GM19351 (cell line): ENCODE results near the gene COX5A.

ENCODE experiments used
- ATAC-seq: cut with Tn5 transposase; IDR thresholded peaks from one replicate; pipeline ENCODE4 v1.9.1; 2021; ENCODE audit warnings: mild to moderate bottlenecking, moderate library complexity; ENCODE audit not compliant: unreplicated experiment

Gene COX5A

DNA sequence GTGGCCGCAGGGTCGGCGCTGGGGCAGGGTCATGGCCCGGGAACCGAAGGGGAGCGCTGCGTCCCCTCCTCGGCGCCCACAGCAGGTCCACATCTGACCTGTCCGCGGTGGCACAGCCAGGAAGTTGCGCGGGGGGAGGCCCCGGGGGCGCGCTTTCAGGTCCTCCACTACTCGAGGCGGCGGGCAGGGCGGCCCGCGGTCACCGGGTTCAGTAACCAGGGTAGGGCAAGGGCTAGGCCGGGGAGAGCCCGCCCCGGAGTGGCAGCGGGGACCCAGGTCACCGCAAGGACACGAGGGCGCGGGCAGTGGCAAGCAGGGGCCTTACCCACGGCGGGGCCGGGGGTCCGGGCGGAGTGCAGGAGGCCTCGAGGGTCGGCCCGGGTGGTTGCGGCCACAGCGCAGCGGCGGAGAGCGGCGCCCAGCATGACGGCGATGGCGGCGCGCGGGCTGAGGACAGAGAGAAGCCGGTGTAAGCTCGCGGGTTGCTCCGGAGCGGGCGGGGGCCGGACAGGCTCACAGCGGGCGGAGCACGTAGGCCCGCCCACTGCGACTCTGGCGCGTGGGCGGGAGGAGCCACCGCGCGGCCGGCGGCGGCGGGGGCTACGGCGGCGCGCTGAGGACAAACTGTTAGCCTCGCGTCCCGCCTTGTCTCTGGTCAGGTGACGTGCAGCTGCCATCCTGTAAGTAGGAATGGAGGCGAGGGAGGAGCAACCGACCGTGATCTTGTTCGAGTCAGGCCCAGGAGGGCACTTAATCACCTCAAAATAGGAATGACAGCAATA is at the start of gene COX5A:
Gene COX5A (minus strand): TSS at position 484 of the 782 bp plus-strand sequence. CDS start 59 bp downstream, at position 425.
- ATAC-seq = peak; percentile 89

DNA sequence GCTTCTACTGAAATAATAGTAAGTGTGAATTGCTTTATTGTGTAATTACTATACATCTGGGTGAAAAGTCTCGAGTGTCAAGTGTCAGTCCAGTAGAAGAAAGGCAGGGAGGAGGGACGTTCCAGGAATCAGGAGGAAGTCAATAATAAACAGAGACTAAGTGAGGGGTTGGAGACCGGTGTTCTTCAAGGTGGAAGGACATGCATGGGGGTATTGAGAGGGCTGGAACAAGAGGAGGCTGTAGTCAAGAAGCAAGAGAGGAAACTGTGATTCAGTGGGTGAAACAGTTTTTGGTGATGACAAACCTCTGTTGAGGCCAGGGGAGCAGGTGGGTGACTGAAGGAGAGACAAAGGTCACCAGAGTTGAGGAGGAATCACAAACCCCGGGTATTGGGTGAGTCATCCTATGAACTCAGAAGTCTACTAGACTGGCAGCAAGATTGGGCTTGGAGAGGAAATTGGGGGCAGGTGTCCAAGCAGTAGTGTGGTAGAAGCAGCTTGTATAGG is 45.9 kb upstream of the COX5A start:
- no peak for ATAC-seq

GRCh38 chr15:74982183-74982582 is 44.3 kb upstream of the COX5A start:
- ATAC-seq = no peak

- no peak for ATAC-seq
These were observed 40.6 kb upstream of the COX5A start for GRCh38 chr15:74978503-74978902.

DNA sequence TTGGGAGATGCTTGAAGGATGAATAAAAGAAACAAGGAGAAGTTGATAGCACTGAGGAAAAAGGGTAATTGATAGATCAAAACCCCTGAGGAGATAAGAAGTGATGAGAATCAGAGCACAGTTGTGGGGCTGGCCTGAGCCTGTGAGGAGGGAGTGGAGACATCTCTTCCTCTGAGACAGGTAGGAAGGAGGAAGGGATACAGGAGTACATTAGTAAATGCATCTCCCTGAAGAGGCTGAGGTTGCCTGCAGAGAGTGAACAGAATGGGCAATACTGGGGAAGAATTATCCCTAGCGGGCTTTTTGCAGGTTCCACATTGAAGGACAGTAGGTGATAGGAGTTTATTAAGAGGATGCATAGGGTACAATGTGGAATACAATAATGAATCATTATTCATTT is 40.2 kb upstream of the COX5A start:
- ATAC-seq = no peak

GRCh38 chr15:74977599-74977998 is 39.7 kb upstream of the COX5A start:
- no peak for ATAC-seq

DNA sequence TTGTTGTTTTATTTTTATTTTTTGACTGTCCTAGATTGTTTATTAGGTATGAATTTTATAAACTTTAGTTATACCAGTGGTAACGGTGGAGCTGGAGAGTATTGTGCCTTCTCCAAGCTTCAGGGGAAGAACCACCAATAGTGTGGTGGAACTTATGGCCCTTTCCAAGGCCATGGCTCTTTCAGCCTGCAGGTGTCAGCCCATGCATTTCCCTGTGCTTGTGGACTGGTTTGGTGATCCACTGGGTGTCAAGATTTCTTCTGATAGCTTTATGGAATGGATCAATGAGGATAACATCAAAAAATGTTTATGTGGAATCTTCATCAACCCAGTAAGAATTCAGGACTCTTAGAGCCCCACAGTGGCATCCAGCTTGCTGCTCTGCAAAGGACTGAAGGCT is 38.3 kb upstream of the COX5A start:
- ATAC-seq = no peak

DNA sequence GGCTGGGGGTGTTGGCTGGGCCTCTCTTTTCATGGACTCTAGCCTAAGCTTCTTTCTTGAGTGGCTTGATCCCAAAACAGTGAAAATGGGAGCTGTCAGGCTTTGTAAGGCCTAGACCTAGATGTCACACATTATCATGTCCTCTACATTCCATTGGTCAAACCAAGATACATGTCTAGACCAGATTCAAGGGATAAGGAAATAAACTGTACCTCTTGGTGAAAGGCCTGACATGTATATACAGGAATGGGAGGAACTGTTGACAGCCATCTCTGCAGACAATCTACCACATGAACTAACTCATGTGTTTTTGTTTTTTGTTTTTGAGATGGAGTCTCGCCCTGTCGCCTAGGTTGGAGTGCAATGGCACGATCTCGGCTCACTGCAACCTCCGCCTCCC is 29.8 kb upstream of the COX5A start:
- ATAC-seq = no peak

DNA sequence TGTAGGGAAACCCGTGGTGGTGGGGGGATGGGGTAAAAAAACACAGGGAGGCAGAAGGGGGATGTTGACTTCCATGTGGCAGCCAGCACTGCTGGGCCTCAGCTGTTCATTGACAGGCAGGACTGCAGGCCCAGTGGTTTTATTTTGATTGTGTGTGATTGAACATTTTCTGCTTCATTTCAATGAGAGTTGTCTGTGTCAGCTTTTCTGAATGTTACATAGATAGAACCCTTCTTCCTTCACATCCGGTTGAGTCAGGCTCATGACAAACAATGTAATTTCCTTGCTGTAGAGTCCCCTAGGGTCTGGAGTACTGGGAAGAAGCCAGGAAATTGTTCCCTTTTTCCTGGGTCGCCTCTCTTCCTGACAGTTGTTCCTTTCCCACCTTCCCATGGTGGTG is 26.9 kb upstream of the COX5A start:
- no peak for ATAC-seq

- no peak for ATAC-seq
These were observed 25.3 kb upstream of the COX5A start for GRCh38 chr15:74963213-74963612.

- no peak for ATAC-seq
These were observed 24.8 kb upstream of the COX5A start for GRCh38 chr15:74962671-74963070.

- ATAC-seq = no peak
These were observed 24.3 kb upstream of the COX5A start for GRCh38 chr15:74962219-74962618.

DNA sequence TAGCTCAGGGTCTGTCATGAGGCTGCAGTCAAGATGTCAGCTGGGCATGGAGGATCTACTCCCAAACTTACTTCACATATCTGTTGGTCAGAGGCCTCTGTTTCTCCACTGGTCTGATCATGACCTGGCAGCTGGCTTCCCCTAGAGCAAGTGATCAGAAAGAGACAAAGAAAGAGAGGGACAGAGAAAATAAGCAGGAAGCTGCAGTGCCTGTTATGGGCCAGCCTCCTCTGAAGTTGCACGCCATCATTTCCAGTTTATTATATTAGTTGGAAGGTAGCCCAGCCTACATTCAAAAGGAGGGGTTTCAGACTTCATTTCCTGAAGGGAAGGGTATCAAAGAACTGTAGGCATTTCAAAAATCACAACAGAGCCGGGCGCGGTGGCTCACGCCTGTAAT is 23.7 kb upstream of the COX5A start:
- no peak for ATAC-seq

DNA sequence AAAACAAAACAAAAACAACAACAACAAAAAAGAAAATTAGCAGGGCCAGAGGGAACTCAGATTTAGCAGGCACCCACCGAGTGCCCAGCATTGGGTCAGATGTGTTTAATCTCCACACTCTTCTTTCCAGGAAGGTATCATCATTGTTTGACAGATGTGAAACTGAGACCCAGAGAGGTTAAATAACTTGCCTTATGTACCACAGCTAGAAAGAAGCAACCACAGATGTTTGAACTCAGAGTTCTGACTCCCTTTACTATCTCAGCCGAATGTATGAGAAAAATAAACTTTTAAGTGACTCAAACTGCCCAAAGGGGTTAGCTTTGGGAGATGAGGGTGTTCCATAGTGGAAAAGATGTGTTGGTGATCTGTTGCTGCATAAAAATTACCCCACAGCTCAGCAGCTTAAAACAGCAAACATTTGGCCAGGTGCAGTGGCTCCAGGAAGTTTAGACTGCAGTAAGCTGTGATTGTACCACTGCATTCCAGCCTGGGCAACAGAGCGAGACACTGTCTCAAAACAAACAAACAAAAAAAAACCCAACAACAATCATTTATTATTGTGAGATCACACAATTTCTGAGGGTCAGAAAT is 23.2 kb upstream of the COX5A start:
- ATAC-seq = no peak

DNA sequence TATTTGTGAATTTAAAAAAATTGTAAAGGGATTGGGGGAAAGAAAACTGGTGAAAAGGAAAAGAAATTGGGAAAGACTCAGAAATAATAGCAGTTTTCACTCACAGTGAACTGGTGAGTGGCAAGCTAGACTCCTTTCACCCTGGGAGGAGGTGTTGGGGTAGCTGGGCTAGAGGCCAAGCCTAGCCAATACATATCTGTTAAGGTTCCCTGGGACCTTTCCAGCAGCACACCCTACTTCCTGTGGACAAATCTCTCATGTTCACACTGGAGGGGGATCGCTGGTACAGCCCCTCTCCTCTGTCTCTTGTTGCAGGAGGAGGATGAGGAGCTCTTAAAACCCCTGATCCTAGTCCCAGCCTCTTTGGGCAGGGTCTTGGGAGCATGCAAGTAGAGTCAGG is 22.4 kb upstream of the COX5A start:
- no peak for ATAC-seq

- ATAC-seq = no peak
These were observed 21.7 kb upstream of the COX5A start for GRCh38 chr15:74959586-74959939.

GRCh38 chr15:74958908-74959585 is 21.2 kb upstream of the COX5A start:
- ATAC-seq = no peak

- ATAC-seq = no peak
These were observed 20.5 kb upstream of the COX5A start for GRCh38 chr15:74958320-74958907.

GRCh38 chr15:74957476-74958035 is 19.7 kb upstream of the COX5A start:
- no peak for ATAC-seq

GRCh38 chr15:74956648-74957475 is 19.0 kb upstream of the COX5A start, which contains the start of gene RPP25:
Gene RPP25, minus strand, starts transcription at chr15:74956772. Its CDS starts 189 bp downstream, at chr15:74956583.
- ATAC-seq = peak; percentile 79
